G401 (cell line): ENCODE results near the gene HMCN2. TPM values are rescaled to one million over a fixed set of nuclear protein-coding genes. Genes with fewer than 3 reads are reported as not detected.

Experiments used
- DNase-seq: peaks from one replicate; pipeline ENCODE4 v3.0.0-alpha.2; 2015; ENCODE audit warnings: low spot score
- in situ Hi-C: cut with HindIII; loops from 2 replicates; pipeline ENCODE4 v1.10.0; 2016; ENCODE audit warnings: low sequenced_read_pairs, mixed read lengths
- total RNA-seq: library from RNA; depleted of rRNA; stranded (reverse); fragments of >200 nt; shearing (Covaris generic); gene quantifications from 2 replicates; pipeline ENCODE4 v1.2.3, GENCODE V29; 2014; rRNA removed

Gene HMCN2
- total RNA-seq, 1 experiment from 2014 or later: 0.07 TPM

GRCh38 chr9:130482463-130482862 is 216.9 kb downstream of the HMCN2 start:
- in situ Hi-C loops: no loop called here
- DNase-seq: no peak

GRCh38 chr9:130483371-130483971 is 217.9 kb downstream of the HMCN2 start:
- in situ Hi-C loops: no loop called here
- DNase-seq: no peak

Other genes starting within 250 kb of the HMCN2 start
- 7.5 and 16.6 TPM in 2 replicates for gene FNBP1, start 222.6 kb upstream of the HMCN2 start, total RNA-seq
- gene GPR107, start 211.9 kb upstream of the HMCN2 start, total RNA-seq: 8.6 and 9.7 TPM in 2 replicates
- gene NCS1, start 93.4 kb upstream of the HMCN2 start, total RNA-seq: 36.4 and 44.9 TPM in 2 replicates
- 0.31 and 2.8 TPM in 2 replicates for gene ASS1, start 179.2 kb downstream of the HMCN2 start, total RNA-seq